ENCODE results near the gene FEM1B. TPM values are rescaled to one million over a fixed set of nuclear protein-coding genes. Genes with fewer than 3 reads are reported as not detected.

Gene FEM1B
- polyA plus RNA-seq, 3 donors = 21.5 to 26.4 (median 26.0) TPM

DNA sequence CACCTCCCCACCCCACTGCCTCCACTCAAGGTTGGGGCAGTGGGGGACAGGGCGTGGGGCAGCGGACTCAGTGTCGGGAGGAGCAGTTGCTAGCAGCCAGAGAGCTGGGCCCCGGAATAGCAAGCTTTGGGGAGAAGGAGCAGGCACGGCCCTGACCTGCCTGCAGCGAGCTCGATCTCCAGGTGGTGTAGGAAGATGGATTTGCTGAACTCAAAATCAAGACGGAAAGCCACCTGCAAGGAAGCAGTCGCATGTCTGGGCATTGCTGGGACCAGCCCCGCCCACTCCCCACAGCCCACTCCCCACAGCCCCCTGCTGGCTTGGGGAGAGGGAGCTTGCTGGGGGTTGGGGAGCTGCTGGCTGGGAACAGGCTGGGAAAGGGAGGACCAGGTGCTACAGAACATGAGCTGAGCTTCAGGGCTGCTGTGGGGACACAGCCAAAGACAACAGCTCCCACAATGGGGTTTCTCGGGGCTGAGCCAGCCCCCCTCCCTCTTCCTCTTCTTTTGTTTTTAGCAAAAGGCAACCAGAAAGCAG is 38.0 kb downstream of the FEM1B start:
- no peak overlapping the region for H3K27ac Mint-ChIP-seq
- intact Hi-C loops (cut with micrococcal nuclease) = no loop called here
- Histone ChIP-seq H3K4me1 (ENCODE audit: control insufficient read depth in 1 of 2, insufficient read depth in 2 of 2, low read length in 2 of 2) (no peaks in the 10 kb centered on the region), H3K36me3 (replicated peaks in 1 of 2; ENCODE audit: control insufficient read depth in 1 of 2, insufficient read depth in 2 of 2, low read length in 2 of 2) (no peaks in the 10 kb centered on the region), H3K27ac (ENCODE audit: low read depth in 1 of 2, low read length in 2 of 2) (no peak overlapping the region), H3K4me3 (replicated peaks in 1 of 3; ENCODE audit: low read depth in 2 of 3, low read length in 3 of 3) (no peak overlapping the region), H3K27me3 (ENCODE audit: control insufficient read depth in 2 of 2, insufficient read depth in 2 of 2, low read length in 2 of 2) (no peaks in the 10 kb centered on the region), H2AFZ (ENCODE audit: insufficient read depth, low read depth, low read length, poor library complexity, severe bottlenecking) (no peak overlapping the region), H3K4me2 (replicated peaks; ENCODE audit: extremely low read depth, low read length, poor library complexity, severe bottlenecking) (no peak overlapping the region), H3K79me2 (ENCODE audit: insufficient read depth, low read length) (no peaks in the 10 kb centered on the region), H3K9me3 (replicated peaks in 1 of 2; ENCODE audit: control insufficient read depth in 1 of 2, insufficient read depth in 1 of 2, low read length in 2 of 2) (no peaks in the 10 kb centered on the region), H3K9ac (ENCODE audit: insufficient read depth, low read length, poor library complexity, severe bottlenecking) (no peak overlapping the region), H4K20me1 (ENCODE audit: insufficient read depth, low read length) (no peaks in the 10 kb centered on the region)
- DNase-seq = no peak
- TF ChIP-seq, protein P1, sequence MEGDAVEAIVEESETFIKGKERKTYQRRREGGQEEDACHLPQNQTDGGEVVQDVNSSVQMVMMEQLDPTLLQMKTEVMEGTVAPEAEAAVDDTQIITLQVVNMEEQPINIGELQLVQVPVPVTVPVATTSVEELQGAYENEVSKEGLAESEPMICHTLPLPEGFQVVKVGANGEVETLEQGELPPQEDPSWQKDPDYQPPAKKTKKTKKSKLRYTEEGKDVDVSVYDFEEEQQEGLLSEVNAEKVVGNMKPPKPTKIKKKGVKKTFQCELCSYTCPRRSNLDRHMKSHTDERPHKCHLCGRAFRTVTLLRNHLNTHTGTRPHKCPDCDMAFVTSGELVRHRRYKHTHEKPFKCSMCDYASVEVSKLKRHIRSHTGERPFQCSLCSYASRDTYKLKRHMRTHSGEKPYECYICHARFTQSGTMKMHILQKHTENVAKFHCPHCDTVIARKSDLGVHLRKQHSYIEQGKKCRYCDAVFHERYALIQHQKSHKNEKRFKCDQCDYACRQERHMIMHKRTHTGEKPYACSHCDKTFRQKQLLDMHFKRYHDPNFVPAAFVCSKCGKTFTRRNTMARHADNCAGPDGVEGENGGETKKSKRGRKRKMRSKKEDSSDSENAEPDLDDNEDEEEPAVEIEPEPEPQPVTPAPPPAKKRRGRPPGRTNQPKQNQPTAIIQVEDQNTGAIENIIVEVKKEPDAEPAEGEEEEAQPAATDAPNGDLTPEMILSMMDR (IDR thresholded peaks at IDR 0.05) = no peak
- WGBS (ENCODE audit: insufficient coverage) = 93% methylated on average over 3 of the region's 11 CpGs
- H3K9me3 Mint-ChIP-seq = peaks cover 0 to 1% (median 0%) of the 10 kb centered on the region in 7 donors
- peaks cover 2% of the 10 kb centered on the region for H3K4me1 Mint-ChIP-seq
- H3K36me3 Mint-ChIP-seq = no peaks in the 10 kb centered on the region
- H3K27me3 Mint-ChIP-seq (ENCODE audit: low read depth in 3 of 3) = peaks cover 0 to 3% (median 1%) of the 10 kb centered on the region in 3 donors
- H3K4me3 Mint-ChIP-seq = no peak overlapping the region

DNA sequence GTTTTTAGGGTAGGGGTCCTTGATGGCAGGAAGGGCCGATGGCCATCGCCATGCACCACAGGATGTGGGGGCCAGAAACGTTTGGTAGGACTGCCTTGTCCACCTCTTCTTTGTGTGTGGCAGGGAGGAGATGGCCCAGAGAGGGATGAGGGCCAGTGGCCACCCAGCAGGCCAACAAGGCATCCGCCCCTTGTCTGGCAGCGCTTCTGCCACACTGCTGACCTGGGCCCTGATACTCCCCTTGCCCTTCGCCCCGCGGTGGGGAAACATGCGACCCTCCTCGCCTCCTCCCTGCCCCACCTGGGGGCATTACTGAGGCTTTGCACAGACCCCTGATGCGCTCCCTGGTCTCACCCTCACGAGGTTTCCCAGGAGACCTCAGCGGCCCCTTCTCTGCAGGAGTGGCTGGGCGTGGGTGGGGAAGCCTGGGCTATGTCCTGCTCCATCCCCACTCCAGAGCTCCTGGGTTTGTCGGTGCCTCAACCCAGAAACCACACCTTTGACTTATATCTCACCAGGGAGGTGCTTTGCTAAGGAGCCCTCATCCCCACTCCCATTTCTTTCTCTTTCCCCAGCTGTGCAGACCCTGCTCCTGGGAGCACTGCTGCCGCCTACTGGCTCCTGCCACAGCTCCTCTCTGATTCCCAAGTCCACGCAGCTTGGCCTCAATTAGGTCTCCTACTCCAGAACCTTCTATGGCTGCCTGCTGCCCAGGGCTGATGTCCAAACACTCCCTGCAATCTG is 38.7 kb downstream of the FEM1B start:
- no peak for DNase-seq
- no peaks in the 10 kb centered on the region for H4K20me1 ChIP-seq (ENCODE audit: insufficient read depth, low read length)
- no peak overlapping the region for H3K4me2 ChIP-seq (replicated peaks; ENCODE audit: extremely low read depth, low read length, poor library complexity, severe bottlenecking)
- H3K27me3 Mint-ChIP-seq (ENCODE audit: low read depth in 3 of 3) = peaks cover 0 to 3% (median 1%) of the 10 kb centered on the region in 3 donors
- H3K9ac ChIP-seq (ENCODE audit: insufficient read depth, low read length, poor library complexity, severe bottlenecking) = no peak overlapping the region
- H3K36me3 ChIP-seq (replicated peaks in 1 of 2; ENCODE audit: control insufficient read depth in 1 of 2, insufficient read depth in 2 of 2, low read length in 2 of 2) = no peaks in the 10 kb centered on the region
- intact Hi-C loops (cut with micrococcal nuclease) = no loop called here
- no peaks in the 10 kb centered on the region for H3K79me2 ChIP-seq (ENCODE audit: insufficient read depth, low read length)
- no peak overlapping the region for H3K27ac Mint-ChIP-seq
- WGBS (ENCODE audit: insufficient coverage) = 91% methylated on average over 17 of the region's 17 CpGs
- no peak overlapping the region for H3K27ac ChIP-seq (ENCODE audit: low read depth in 1 of 2, low read length in 2 of 2)
- H3K9me3 Mint-ChIP-seq = peaks cover 0 to 1% (median 0%) of the 10 kb centered on the region in 7 donors
- TF ChIP-seq, protein P1 (IDR thresholded peaks at IDR 0.05) = no peak
- H3K9me3 ChIP-seq (replicated peaks in 1 of 2; ENCODE audit: control insufficient read depth in 1 of 2, insufficient read depth in 1 of 2, low read length in 2 of 2) = no peaks in the 10 kb centered on the region
- H3K4me1 ChIP-seq (ENCODE audit: control insufficient read depth in 1 of 2, insufficient read depth in 2 of 2, low read length in 2 of 2) = no peaks in the 10 kb centered on the region
- H3K4me3 ChIP-seq (replicated peaks in 1 of 3; ENCODE audit: low read depth in 2 of 3, low read length in 3 of 3) = no peak overlapping the region
- H2AFZ ChIP-seq (ENCODE audit: insufficient read depth, low read depth, low read length, poor library complexity, severe bottlenecking) = no peak overlapping the region
- H3K4me1 Mint-ChIP-seq = no peaks in the 10 kb centered on the region
- no peak overlapping the region for H3K4me3 Mint-ChIP-seq
- no peaks in the 10 kb centered on the region for H3K36me3 Mint-ChIP-seq
- no peaks in the 10 kb centered on the region for H3K27me3 ChIP-seq (ENCODE audit: control insufficient read depth in 2 of 2, insufficient read depth in 2 of 2, low read length in 2 of 2)
